ENCODE data around the gene HOXC10.

DNA sequence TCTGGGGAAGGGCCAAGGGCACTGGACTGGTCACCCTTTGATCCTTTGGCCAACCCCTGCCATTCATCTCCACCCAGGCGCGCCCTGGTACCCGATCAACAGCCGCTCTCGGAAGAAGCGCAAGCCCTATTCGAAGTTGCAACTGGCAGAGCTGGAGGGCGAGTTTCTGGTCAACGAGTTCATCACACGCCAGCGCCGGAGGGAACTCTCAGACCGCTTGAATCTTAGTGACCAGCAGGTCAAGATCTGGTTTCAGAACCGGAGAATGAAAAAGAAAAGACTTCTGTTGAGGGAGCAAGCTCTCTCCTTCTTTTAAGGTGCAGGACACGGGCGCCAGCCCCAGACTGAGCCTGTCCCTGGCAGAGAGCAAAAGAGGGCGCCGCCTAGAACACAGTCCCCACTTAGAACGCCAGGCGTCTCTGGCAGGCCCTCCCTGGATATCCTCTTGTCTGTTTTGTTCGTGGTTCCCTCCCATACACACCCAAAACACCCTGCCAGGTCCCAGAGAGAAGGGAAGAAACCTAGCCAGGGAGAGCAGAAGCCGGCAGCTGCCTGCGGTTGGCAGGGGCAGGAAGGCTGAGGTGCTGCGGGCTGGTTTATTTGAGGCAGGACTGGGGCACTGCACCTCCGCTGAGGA is 28.6 kb upstream of the HOXC10 start:
- no peak for TF ChIP-seq EZH2 (IDR thresholded peaks at IDR 0.05; ENCODE audit: low read length)
- TF ChIP-seq, protein P1, sequence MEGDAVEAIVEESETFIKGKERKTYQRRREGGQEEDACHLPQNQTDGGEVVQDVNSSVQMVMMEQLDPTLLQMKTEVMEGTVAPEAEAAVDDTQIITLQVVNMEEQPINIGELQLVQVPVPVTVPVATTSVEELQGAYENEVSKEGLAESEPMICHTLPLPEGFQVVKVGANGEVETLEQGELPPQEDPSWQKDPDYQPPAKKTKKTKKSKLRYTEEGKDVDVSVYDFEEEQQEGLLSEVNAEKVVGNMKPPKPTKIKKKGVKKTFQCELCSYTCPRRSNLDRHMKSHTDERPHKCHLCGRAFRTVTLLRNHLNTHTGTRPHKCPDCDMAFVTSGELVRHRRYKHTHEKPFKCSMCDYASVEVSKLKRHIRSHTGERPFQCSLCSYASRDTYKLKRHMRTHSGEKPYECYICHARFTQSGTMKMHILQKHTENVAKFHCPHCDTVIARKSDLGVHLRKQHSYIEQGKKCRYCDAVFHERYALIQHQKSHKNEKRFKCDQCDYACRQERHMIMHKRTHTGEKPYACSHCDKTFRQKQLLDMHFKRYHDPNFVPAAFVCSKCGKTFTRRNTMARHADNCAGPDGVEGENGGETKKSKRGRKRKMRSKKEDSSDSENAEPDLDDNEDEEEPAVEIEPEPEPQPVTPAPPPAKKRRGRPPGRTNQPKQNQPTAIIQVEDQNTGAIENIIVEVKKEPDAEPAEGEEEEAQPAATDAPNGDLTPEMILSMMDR (optimal IDR thresholded peaks at IDR 0.05 in 1 of 3, IDR thresholded peaks at IDR 0.05 in 1 of 3, conservative IDR thresholded peaks at IDR 0.05 in 1 of 3; ENCODE audit: extremely low read depth in 1 of 3, insufficient read depth in 2 of 3, low read length in 3 of 3): peak in 2 of 3 experiments; percentile 24 to 43

All from keratinocyte (primary cell).